Measurements from ENCODE around the gene FOXC2.

FOXC2 gene

DNA sequence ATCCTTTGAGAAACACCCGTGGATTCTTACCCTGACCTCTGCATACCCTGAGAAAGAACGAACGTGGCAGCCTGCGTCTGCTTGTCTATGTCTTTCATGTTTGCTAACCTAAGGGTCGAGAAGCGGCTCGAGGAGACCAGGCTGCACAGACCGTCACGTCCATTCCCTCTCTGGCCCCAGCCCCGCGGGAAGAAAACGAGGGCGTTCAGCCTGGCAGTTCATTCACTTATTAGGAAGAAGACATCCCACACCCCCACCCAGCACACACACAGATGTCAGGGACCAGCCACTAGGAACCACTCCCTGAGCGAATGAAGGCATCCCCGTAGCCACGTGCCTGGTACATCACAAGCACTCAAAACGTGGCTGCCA is 10.9 kb upstream of the FOXC2 start:
- DNase-seq, result peak in 6 of 56 donors; percentile 8 to 44 (median 20)

- DNase-seq, result no peak
Measured at GRCh38 chr16:86556576-86556975, 10.1 kb upstream of the FOXC2 start.

DNA sequence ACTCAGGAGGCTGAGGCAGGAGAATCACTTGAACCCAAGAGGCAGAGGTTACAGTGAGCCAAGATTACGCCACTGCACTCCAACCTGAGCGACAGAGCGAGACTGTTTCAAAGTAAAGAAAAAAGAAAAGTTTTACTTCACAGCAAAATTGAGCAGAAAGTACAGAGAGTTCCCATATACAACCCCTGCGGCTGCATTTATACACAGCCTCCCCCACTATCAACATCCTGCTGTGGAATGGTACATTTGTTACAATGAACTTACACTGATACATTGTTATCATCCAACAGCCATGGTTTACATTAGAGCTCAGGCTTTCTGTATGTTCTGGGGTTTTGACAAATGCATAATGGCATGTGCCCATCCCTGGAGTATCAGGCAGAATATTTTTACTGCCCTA is 9.0 kb upstream of the FOXC2 start:
- no peak for DNase-seq

GRCh38 chr16:86558355-86559193 is 8.1 kb upstream of the FOXC2 start:
- DNase-seq, result no peak

DNA sequence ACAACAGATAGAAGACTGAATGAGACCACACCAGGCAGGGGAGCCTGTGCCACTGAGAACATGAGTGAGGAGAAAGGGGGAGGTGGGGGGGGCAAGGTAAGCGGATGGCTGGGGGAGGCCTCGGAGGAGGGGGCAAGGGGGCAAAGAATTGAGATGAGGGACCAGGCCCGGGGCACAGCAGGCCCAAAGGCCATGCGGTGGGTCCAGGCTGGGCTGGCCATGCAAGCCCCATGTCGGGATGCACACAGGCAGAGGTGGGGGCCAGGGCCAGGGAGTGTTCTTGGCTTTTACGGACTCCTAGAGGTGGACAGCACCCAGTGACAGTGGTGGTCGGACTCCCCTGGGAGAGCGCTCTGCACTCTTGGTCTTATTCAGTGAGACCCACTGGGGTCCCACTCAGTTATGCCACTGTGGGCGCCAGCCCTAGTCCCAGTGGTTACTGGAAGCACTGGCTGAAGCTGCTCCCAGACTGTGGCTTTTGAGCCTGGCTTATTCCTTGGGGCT is 6.8 kb upstream of the FOXC2 start:
- DNase-seq, result no peak

DNA sequence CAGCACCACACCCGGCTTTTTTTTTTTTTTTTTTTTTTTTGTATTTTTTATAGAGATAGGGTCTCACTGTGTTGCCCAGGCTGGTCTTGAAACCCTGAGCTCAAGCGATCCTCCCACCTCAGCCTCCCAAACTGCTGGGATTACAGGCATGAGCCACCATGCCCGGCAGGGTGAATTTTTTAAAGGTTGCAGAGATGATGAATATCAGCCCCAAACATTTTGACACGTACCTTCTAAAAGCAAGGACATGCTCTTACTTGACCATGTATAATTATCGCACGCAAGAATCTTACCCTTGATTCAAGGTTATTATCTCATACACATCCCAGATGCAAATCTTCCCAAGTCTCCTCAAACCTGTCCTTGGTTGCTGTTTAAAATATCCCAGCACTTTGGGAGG is 4.3 kb upstream of the FOXC2 start:
- DNase-seq, result no peak

DNA sequence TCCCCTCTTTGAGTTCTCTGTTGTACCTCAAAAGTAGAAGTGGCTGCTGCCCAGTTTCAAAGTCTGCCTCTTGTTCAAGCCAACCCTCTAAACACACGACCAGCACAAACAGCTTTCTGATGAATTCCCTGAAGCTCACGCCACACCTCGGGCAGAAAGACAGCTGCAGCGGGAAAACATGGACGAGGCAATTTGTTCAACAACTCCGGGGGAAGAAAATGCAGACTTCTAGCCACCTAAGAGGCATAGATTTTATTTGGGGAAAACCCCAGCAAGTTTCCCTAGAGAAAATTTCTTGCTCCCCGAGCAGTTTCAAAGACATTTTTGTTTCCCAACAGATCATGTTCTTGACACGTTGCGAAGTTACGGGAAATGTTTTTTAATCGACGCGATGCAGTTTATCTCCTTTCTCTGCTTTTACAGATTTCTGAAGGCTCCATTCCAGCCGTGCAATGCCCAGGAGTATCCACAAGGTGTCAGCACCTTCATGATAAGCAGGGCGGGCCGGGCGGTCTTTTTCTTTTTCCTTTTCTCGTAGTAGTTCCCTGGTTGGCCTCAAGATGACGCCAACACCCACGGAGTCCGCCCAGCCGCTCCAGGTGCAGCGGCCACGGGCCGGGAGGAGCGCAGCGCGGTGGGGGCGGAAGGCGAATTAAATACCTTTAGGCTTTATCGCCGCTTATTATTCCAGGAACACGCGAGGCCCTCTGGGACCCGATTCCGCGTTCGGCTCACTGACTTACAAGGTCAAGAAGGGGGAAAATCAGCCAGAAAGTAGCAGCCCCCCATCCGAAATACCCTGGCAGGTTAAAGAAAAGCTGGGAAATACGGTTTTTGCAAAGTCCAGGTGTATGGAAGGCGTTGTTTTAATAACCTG is 2.9 kb upstream of the FOXC2 start:
- peak in 55 of 56 donors; percentile 22 to 95 (median 75) for DNase-seq

DNA sequence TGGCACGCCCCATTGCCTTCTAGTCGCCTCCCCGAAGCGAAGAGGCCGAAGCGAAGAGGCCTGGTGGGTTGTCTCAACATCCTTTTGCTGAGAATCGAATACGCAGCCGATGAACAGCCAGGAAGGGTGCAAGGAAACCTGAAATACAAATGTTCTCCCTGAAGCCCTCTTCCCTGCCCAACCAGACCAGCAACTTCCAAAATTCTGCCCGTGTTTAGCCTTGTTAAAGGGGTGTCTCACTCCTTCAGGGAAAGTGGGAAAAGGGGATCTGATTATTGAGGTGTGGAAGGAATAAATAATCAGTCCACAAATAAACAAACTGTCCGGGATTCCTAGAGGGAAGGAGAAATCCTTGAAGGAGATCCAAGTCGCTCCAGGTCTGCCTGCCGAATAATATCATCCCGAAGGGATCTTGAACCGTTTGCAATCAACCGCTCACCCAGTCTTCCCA is 1.4 kb upstream of the FOXC2 start:
- no peak for DNase-seq

- DNase-seq, result no peak
Measured at GRCh38 chr16:86565644-86566511, 751 bp upstream of the FOXC2 start.

- DNase-seq, result no peak
Measured at GRCh38 chr16:86566966-86567700, 504 bp downstream of the FOXC2 start.

GRCh38 chr16:86567701-86568581 is 1.3 kb downstream of the FOXC2 start:
- no peak for DNase-seq

DNA sequence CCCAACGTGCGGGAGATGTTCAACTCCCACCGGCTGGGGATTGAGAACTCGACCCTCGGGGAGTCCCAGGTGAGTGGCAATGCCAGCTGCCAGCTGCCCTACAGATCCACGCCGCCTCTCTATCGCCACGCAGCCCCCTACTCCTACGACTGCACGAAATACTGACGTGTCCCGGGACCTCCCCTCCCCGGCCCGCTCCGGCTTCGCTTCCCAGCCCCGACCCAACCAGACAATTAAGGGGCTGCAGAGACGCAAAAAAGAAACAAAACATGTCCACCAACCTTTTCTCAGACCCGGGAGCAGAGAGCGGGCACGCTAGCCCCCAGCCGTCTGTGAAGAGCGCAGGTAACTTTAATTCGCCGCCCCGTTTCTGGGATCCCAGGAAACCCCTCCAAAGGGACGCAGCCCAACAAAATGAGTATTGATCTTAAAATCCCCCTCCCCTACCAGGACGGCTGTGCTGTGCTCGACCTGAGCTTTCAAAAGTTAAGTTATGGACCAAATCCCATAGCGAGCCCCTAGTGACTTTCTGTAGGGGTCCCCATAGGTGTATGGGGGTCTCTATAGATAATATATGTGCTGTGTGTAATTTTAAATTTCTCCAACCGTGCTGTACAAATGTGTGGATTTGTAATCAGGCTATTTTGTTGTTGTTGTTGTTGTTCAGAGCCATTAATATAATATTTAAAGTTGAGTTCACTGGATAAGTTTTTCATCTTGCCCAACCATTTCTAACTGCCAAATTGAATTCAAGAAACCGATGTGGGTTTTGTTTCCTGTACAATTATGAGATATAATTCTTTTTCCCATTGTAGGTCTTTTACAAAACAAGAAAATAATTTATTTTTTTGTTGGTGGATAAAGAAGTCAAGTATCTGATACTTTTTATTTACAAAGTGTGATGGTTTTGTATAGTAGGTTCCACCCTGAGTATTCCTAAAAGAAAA is 2.3 kb downstream of the FOXC2 start:
- DNase-seq, result no peak

GRCh38 chr16:86569701-86570447 is 3.2 kb downstream of the FOXC2 start:
- no peak for DNase-seq

GRCh38 chr16:86570558-86571529 is 4.2 kb downstream of the FOXC2 start:
- DNase-seq, result no peak

- no peak for DNase-seq
Measured at GRCh38 chr16:86571530-86571915, 4.9 kb downstream of the FOXC2 start.

GRCh38 chr16:86572041-86572521 is 5.5 kb downstream of the FOXC2 start:
- no peak for DNase-seq
